SW 1271 (cell line): ENCODE measurements around the gene FRYL.
A peak's percentile ranks its signal among the peaks of the same experiment; 100 is the strongest.
"Not testable (repeated sequence)": the region's sequence is repeated elsewhere in the genome, so short reads cannot be mapped to it uniquely, and the experiment has no call there.

ENCODE experiments used
- DNase-seq, 2 experiments: peaks; one replicate each; lab custom pipeline; 2025; lab: John Stamatoyannopoulos, UW

FRYL gene

DNA sequence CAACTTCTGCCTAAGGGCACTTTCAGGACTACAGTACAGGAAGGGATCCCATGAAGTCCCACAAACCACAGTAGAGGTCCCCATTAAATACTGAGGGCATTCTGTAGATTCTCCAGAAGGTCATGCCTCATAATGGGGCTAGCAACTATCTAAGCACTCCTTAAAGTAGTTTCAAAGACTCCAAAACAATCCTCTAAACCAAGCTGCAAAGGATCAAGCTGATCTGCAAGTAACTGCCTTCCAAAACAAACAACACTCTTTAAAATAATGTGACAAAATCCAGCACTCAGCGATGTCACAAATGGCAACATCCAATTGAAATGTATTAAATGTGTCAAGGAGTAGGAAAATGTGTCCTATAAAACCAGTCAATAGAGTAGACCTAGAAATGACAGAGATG, 118.7 kb downstream of the FRYL start:
- DNase-seq, result no peak

GRCh38 chr4:48660347-48660746, 119.7 kb downstream of the FRYL start:
- DNase-seq, result no peak

- no peak for DNase-seq
These were observed 125.9 kb downstream of the FRYL start for GRCh38 chr4:48654015-48654664.

GRCh38 chr4:48653217-48654014, 126.7 kb downstream of the FRYL start:
- DNase-seq, result no peak

- DNase-seq, result no peak
These were observed 128.2 kb downstream of the FRYL start for GRCh38 chr4:48651914-48652313.

DNA sequence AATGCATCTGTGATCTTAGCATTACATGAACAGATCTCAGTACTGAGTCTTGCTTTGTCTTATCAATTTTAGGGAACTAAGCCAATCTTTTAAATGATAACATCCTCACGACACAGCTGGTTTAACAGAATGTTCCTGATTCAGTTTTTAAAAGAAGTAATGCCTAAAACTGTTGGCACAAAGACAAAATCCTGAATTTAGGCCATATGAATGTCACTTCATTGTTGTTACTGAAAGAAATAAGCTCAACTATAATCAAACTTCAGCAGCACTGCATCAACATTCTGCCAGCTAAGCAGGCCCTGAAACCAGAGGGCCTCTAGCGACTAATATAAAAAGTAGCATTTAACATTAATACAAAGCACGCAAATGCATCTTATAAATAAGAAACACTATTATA, 130.6 kb downstream of the FRYL start:
- no peak for DNase-seq

GRCh38 chr4:48645225-48645794, 134.8 kb downstream of the FRYL start:
- no peak for DNase-seq

GRCh38 chr4:48642421-48643374, 137.4 kb downstream of the FRYL start:
- DNase-seq, result no peak

DNA sequence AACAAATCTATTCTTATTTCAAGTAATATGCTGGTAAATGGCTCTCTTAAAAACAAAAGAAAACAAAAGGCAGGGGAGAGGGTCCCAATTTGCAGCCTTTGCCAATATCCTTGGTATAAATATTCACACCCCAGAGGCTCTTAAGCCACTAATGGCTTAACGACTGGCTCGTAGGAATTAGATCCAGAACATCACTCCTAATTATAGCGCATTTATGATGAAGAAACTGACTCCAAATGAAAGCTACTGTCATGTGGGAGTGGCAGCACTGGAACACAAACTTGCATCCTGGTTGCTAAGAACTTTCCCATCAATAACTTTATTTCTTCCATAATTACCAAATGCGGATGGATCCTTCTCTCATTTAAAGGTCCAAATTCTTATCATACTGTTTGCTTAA, 138.7 kb downstream of the FRYL start:
- no peak for DNase-seq

DNA sequence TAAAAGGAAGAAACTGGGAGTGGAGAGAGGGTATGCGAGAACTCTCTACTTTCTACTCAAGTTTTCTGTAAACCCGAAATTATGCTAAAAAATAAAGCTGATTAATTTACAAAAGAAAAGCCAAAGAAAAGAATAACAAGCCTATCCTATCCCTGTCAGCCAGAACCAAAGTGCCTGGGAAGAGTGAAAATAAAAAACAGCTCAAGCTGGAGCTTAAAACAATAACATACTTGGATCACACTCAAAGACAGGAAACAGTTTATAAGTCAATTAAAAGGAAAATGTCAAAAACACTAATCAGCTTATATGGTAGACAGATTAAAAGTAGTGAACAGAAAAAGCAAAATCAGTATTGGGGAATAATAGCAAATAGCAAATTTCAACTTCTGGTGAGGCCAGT, 139.4 kb downstream of the FRYL start:
- DNase-seq, result no peak

- no peak for DNase-seq
These were observed 139.9 kb downstream of the FRYL start for GRCh38 chr4:48640225-48640624.

DNA sequence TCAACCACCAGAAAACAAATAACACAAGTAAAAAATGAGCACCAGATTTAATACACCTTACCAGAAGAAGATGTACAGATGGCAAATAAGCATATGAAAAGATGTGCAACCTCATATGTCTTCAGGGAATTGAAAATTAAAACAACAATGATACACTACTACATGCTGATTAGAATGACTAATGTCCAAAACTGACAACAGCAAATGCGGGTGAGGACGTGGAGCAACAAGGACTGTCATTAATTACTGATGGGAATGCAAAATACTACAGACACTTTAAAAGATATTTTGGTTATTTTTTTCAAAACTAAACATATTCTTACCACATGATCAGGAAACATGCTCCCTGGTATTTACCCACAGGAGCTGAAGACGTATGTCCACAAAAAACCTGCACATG, 140.3 kb downstream of the FRYL start:
- DNase-seq, result no peak

GRCh38 chr4:48638586-48638985, 141.5 kb downstream of the FRYL start:
- not testable (repeated sequence) for DNase-seq

DNA sequence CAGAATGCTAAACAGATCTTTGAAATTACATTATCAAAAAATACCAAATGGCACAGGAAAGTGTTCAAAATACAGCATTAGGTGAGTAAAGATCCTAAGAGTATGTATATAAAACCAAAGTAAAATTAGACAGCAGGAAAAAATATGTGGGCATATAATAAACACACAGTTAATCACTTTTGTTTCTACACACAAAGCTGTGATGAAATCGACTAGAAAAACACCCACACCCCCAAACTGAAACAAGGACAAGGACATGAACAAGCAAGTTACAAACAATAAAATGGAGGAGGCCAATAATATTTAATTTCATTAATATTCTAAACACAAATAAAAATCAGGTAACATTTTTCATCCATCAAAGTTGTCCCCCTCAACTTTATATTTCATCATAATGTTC, 143.2 kb downstream of the FRYL start:
- DNase-seq, result no peak

- no peak for DNase-seq
These were observed 144.1 kb downstream of the FRYL start for GRCh38 chr4:48635980-48636379.

GRCh38 chr4:48635310-48635709, 144.8 kb downstream of the FRYL start:
- DNase-seq, result peak; percentile 56 to 60

GRCh38 chr4:48634688-48635308, 145.3 kb downstream of the FRYL start:
- DNase-seq, result no peak

DNA sequence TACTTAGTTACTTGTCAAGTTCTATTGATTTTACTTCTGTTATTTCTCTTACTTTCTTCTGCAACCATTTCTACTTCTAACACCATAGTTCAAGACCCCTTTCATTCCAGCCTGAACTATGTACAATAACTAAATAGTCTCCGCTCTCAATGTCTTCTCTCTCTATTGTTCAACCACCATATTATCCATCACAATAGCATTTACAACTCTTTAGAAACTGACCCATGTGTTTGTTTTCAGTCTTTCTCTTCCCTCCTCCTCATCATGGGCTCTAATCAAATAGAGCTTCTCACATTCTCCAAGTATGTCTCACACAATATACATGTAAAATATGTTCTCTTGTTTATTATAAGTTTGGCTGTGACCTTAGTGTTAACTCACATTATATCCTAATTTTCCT, 146.4 kb downstream of the FRYL start:
- DNase-seq, result no peak

DNA sequence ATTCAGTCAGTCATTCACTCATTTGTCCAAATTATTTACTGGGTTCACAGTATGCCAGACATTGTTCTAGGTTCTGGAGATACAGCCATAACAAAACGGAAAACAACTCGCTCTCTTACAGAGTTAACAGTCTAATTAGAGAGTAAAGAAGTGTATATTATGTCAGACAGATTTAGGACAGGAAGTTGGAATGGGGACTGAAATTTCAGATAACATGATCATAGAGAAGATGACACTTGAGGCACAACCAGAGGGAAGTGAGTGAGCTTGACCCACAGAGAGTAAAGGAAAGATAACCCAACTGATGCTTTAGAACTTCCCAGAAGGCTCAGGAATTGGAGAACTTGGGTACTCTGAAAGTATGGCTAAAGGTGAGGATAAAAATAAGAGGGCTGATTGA, 150.6 kb downstream of the FRYL start:
- DNase-seq, result no peak

DNA sequence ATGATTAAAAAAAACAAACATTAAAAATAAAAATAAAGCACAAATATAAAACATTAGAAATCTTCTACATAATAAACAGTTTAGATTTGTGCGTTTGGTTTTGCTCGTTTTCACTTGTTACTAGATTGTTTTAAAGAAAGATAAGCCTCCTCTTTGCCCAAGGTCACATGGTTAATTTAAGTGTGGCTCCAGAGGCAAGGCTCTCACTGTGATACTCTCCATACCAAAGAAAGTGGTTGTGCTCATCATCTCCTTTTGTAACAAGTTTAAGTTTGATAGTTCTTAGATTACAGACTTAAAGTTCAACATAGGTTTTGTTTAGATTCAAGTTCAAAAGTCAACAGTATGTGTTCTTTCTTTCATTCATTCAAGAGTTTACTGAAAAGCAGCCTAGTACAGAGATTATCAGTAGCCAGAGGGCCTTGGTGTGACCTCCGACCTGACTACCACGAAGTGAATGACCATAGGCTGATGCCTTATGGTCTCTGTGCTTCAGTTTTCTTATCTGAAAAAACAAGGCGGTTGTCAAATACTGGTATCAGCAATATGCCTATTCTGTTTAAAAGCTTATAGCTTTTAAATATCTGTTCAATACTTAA, 156.8 kb downstream of the FRYL start:
- no peak for DNase-seq

GRCh38 chr4:48620831-48621230, 159.2 kb downstream of the FRYL start:
- no peak for DNase-seq
